Measurements from ENCODE around the gene SCTR.

DNA sequence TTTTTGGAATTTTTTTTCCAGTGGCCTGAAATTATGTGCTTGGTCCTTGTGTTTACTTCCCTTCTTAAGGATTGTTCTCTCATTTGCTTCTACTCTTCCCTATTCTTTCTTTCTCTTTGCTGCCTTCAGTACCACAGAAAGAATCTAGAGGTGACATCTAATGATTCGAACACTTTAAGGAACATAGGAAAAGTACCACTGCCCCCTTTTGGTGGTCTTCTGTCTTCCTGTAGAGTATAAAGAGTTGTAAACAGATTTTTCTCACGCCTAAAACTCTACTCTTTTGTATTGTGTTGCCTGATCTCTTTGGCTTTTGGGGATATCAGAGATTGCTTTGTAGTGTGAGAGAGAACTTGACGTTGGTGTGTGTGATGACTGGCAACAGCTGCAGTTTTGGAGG is 7.0 kb upstream of the SCTR start:
- TF ChIP-seq, protein P1, sequence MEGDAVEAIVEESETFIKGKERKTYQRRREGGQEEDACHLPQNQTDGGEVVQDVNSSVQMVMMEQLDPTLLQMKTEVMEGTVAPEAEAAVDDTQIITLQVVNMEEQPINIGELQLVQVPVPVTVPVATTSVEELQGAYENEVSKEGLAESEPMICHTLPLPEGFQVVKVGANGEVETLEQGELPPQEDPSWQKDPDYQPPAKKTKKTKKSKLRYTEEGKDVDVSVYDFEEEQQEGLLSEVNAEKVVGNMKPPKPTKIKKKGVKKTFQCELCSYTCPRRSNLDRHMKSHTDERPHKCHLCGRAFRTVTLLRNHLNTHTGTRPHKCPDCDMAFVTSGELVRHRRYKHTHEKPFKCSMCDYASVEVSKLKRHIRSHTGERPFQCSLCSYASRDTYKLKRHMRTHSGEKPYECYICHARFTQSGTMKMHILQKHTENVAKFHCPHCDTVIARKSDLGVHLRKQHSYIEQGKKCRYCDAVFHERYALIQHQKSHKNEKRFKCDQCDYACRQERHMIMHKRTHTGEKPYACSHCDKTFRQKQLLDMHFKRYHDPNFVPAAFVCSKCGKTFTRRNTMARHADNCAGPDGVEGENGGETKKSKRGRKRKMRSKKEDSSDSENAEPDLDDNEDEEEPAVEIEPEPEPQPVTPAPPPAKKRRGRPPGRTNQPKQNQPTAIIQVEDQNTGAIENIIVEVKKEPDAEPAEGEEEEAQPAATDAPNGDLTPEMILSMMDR (conservative IDR thresholded peaks at IDR 0.05): peak; percentile 37; the same call in 1 of the 2 replicates
- no peak for TF ChIP-seq EZH2 (IDR thresholded peaks at IDR 0.05; ENCODE audit: low read depth)

Measured in PC-9 (cell line).